ENCODE data around the gene SSB. TPM values are rescaled to one million over a fixed set of nuclear protein-coding genes. Genes with fewer than 3 reads are reported as not detected.
"Not testable (repeated sequence)": the region's sequence is repeated elsewhere in the genome, so short reads cannot be mapped to it uniquely, and the experiment has no call there.

Gene SSB
- total and polyA plus RNA-seq, 2 of the 4 experiments (the other 2 are of a cell fraction): 41.2 to 75.5 TPM

- H3K4me3 ChIP-seq (ENCODE audit: insufficient read depth, low read depth, low read length); DNase-seq; dilution Hi-C loops (cut with HindIII; ENCODE audit: low sequenced_read_pairs, unreplicated experiment); H4K20me1 ChIP-seq (ENCODE audit: insufficient read depth, low read length); H3K27ac ChIP-seq (ENCODE audit: insufficient read depth, low read length); H3K18ac ChIP-seq (ENCODE audit: low read depth, low read length); H3K9me1 ChIP-seq (ENCODE audit: insufficient read depth, low read length); BruUV-seq (replicated peaks); H2AK5ac ChIP-seq (ENCODE audit: low read depth, low read length); H3K4ac ChIP-seq (ENCODE audit: low read depth, low read length); H4K8ac ChIP-seq (ENCODE audit: low read depth in 2 of 2, low read length in 2 of 2); intact Hi-C loops (cut with micrococcal nuclease); H3K56ac ChIP-seq (ENCODE audit: extremely low read depth, insufficient read depth, low read length); H2BK5ac ChIP-seq (ENCODE audit: low read depth, low read length, poor library complexity, severe bottlenecking); POLR2A ChIA-PET (ENCODE audit: unreplicated experiment); H4K91ac ChIP-seq (ENCODE audit: insufficient read depth, low read depth, low read length); H3K9ac ChIP-seq (ENCODE audit: low read depth, low read length); H3K36me3 ChIP-seq (ENCODE audit: control insufficient read depth, insufficient read depth, low read length); H3K23ac ChIP-seq (ENCODE audit: low read depth, low read length); ATAC-seq (ENCODE audit: low read depth); H2BK15ac ChIP-seq (ENCODE audit: low read depth, low read length); H2BK20ac ChIP-seq (ENCODE audit: low read depth, low read length); H3K27me3 ChIP-seq (ENCODE audit: control insufficient read depth, insufficient read depth, low read length); in situ Hi-C loops (cut with MboI; ENCODE audit: low sequenced_read_pairs); H3K9me3 ChIP-seq (ENCODE audit: control insufficient read depth, insufficient read depth, low read length); H3K14ac ChIP-seq (replicated peaks; ENCODE audit: low read depth, low read length); CTCF ChIA-PET; H3K4me1 ChIP-seq (ENCODE audit: control insufficient read depth, insufficient read depth, low read length); H2BK120ac ChIP-seq (ENCODE audit: low read depth, low read length); H2AFZ ChIP-seq (replicated peaks; ENCODE audit: low read length, poor library complexity); H2AK9ac ChIP-seq (replicated peaks; ENCODE audit: low read depth, low read length, poor library complexity); H3K4me2 ChIP-seq (ENCODE audit: low read depth, low read length); H4K5ac ChIP-seq (ENCODE audit: low read depth, low read length): not testable (repeated sequence)
- H3K79me1 ChIP-seq (ENCODE audit: low read depth in 1 of 2, low read length in 2 of 2): peaks cover 25 to 39% of the 10 kb centered on the region in 2 experiments; a peak in 3 of 4 replicates
- WGBS, 2 experiments (ENCODE audit: extremely low coverage in 2 of 2, insufficient read length in 1 of 2): 40% methylated on average over 3 of the region's 8 CpGs; no CpG with 5 or more reads in 1 of the 2 experiments
These were observed 50.5 kb downstream of the SSB start for GRCh38 chr2:169848959-169849693.

Data from IMR-90 (cell line).